Stimulated activated memory B cell treated with anti-CD40 and anti-IgM and Interleukin-4, amounts not matched to agents 10 μg/mL and 1 μg/mL and 100 μg/mL, for 72 hours (primary cell): ENCODE results near the gene CNGB1.
"Not testable (repeated sequence)": the region's sequence is repeated elsewhere in the genome, so short reads cannot be mapped to it uniquely, and the experiment has no call there.

Experiments used
- ATAC-seq: fragments of 150-1000 bp; cut with Tn5 transposase; 2 replicates; pipeline ENCODE4 v1.10.0; 2021
- H3K27ac Mint-ChIP-seq: one replicate; pipeline ENCODE4 v1.8.0; 2022; ENCODE audit warnings: mild to moderate bottlenecking, mixed read lengths
- H3K27me3 Mint-ChIP-seq: one replicate; pipeline ENCODE4 v1.8.0; 2022; ENCODE audit warnings: mixed read lengths
- H3K36me3 Mint-ChIP-seq: one replicate; pipeline ENCODE4 v1.8.0; 2022; ENCODE audit warnings: mixed read lengths
- H3K4me1 Mint-ChIP-seq: one replicate; pipeline ENCODE4 v1.8.0; 2022; ENCODE audit warnings: mixed read lengths
- H3K4me3 Mint-ChIP-seq: one replicate; pipeline ENCODE4 v1.8.0; 2022; ENCODE audit warnings: mild to moderate bottlenecking, moderate library complexity, mixed read lengths
- H3K9me3 Mint-ChIP-seq: one replicate; pipeline ENCODE4 v1.8.0; 2022; ENCODE audit warnings: mixed read lengths

The CNGB1 gene

GRCh38 chr16:57956270-57956808, 14.6 kb downstream of the CNGB1 start:
- H3K27ac Mint-ChIP-seq: no peak overlapping the region
- H3K4me3 Mint-ChIP-seq: no peak overlapping the region
- no peaks in the 10 kb centered on the region for H3K36me3 Mint-ChIP-seq
- ATAC-seq: no peak
- H3K9me3 Mint-ChIP-seq: no peaks in the 10 kb centered on the region
- H3K27me3 Mint-ChIP-seq: peaks cover 50% of the 10 kb centered on the region
- no peaks in the 10 kb centered on the region for H3K4me1 Mint-ChIP-seq

- no peak overlapping the region for H3K27ac Mint-ChIP-seq
- no peak for ATAC-seq
- H3K27me3 Mint-ChIP-seq: peaks cover 44% of the 10 kb centered on the region
- H3K36me3 Mint-ChIP-seq: no peaks in the 10 kb centered on the region
- no peaks in the 10 kb centered on the region for H3K9me3 Mint-ChIP-seq
- H3K4me3 Mint-ChIP-seq: no peak overlapping the region
- no peaks in the 10 kb centered on the region for H3K4me1 Mint-ChIP-seq
Measured at GRCh38 chr16:57955572-57956188, 15.2 kb downstream of the CNGB1 start.

- Mint-ChIP-seq H3K36me3 (no peaks in the 10 kb centered on the region), H3K4me3 (no peak overlapping the region), H3K9me3 (no peaks in the 10 kb centered on the region), H3K27me3 (peaks cover 31% of the 10 kb centered on the region), H3K4me1 (no peaks in the 10 kb centered on the region), H3K27ac (no peak overlapping the region)
- ATAC-seq: no peak
Measured at GRCh38 chr16:57953857-57954256, 17.1 kb downstream of the CNGB1 start.

GRCh38 chr16:57952909-57953308, 18.0 kb downstream of the CNGB1 start:
- ATAC-seq: no peak
- Mint-ChIP-seq H3K36me3 (no peaks in the 10 kb centered on the region), H3K4me3 (no peak overlapping the region), H3K4me1 (no peaks in the 10 kb centered on the region), H3K27me3 (peaks cover 21% of the 10 kb centered on the region), H3K9me3 (no peaks in the 10 kb centered on the region), H3K27ac (no peak overlapping the region)

GRCh38 chr16:57951204-57951960, 19.5 kb downstream of the CNGB1 start:
- H3K27ac Mint-ChIP-seq: no peak overlapping the region
- peaks cover 18% of the 10 kb centered on the region for H3K27me3 Mint-ChIP-seq
- no peaks in the 10 kb centered on the region for H3K9me3 Mint-ChIP-seq
- H3K4me1 Mint-ChIP-seq: no peaks in the 10 kb centered on the region
- ATAC-seq: no peak
- H3K4me3 Mint-ChIP-seq: no peak overlapping the region
- no peaks in the 10 kb centered on the region for H3K36me3 Mint-ChIP-seq

GRCh38 chr16:57950382-57950781, 20.5 kb downstream of the CNGB1 start:
- no peak overlapping the region for H3K27ac Mint-ChIP-seq
- no peak overlapping the region for H3K4me3 Mint-ChIP-seq
- H3K36me3 Mint-ChIP-seq: no peaks in the 10 kb centered on the region
- no peaks in the 10 kb centered on the region for H3K9me3 Mint-ChIP-seq
- peaks cover 18% of the 10 kb centered on the region for H3K27me3 Mint-ChIP-seq
- ATAC-seq: no peak
- H3K4me1 Mint-ChIP-seq: no peaks in the 10 kb centered on the region

GRCh38 chr16:57949595-57950238, 21.2 kb downstream of the CNGB1 start:
- no peak overlapping the region for H3K27ac Mint-ChIP-seq
- H3K36me3 Mint-ChIP-seq: no peaks in the 10 kb centered on the region
- H3K4me1 Mint-ChIP-seq: no peaks in the 10 kb centered on the region
- H3K9me3 Mint-ChIP-seq: no peaks in the 10 kb centered on the region
- H3K4me3 Mint-ChIP-seq: no peak overlapping the region
- peaks cover 18% of the 10 kb centered on the region for H3K27me3 Mint-ChIP-seq
- ATAC-seq: no peak

- H3K27me3 Mint-ChIP-seq: peaks cover 18% of the 10 kb centered on the region
- H3K4me1 Mint-ChIP-seq: no peaks in the 10 kb centered on the region
- no peak overlapping the region for H3K27ac Mint-ChIP-seq
- H3K4me3 Mint-ChIP-seq: no peak overlapping the region
- no peak for ATAC-seq
- no peaks in the 10 kb centered on the region for H3K36me3 Mint-ChIP-seq
- H3K9me3 Mint-ChIP-seq: no peaks in the 10 kb centered on the region
Measured at GRCh38 chr16:57949013-57949412, 21.9 kb downstream of the CNGB1 start.

GRCh38 chr16:57948027-57948426, 22.9 kb downstream of the CNGB1 start:
- Mint-ChIP-seq H3K4me1 (no peaks in the 10 kb centered on the region), H3K36me3 (no peaks in the 10 kb centered on the region), H3K4me3 (no peak overlapping the region), H3K27me3 (peaks cover 17% of the 10 kb centered on the region), H3K9me3 (no peaks in the 10 kb centered on the region), H3K27ac (no peak overlapping the region)
- no peak for ATAC-seq

GRCh38 chr16:57947261-57947660, 23.7 kb downstream of the CNGB1 start:
- Mint-ChIP-seq H3K27me3 (peaks cover 9% of the 10 kb centered on the region), H3K4me1 (no peaks in the 10 kb centered on the region), H3K27ac (no peak overlapping the region), H3K9me3 (no peaks in the 10 kb centered on the region), H3K36me3 (no peaks in the 10 kb centered on the region), H3K4me3 (no peak overlapping the region)
- ATAC-seq: no peak

GRCh38 chr16:57946181-57946801, 24.6 kb downstream of the CNGB1 start:
- no peaks in the 10 kb centered on the region for H3K9me3 Mint-ChIP-seq
- no peak for ATAC-seq
- H3K27me3 Mint-ChIP-seq: peaks cover under 1% of the 10 kb centered on the region
- H3K4me1 Mint-ChIP-seq: no peaks in the 10 kb centered on the region
- H3K4me3 Mint-ChIP-seq: no peak overlapping the region
- H3K27ac Mint-ChIP-seq: no peak overlapping the region
- no peaks in the 10 kb centered on the region for H3K36me3 Mint-ChIP-seq

GRCh38 chr16:57945740-57946138, 25.2 kb downstream of the CNGB1 start:
- no peak overlapping the region for H3K4me3 Mint-ChIP-seq
- no peak for ATAC-seq
- no peaks in the 10 kb centered on the region for H3K9me3 Mint-ChIP-seq
- no peaks in the 10 kb centered on the region for H3K36me3 Mint-ChIP-seq
- peaks cover under 1% of the 10 kb centered on the region for H3K27me3 Mint-ChIP-seq
- H3K27ac Mint-ChIP-seq: no peak overlapping the region
- H3K4me1 Mint-ChIP-seq: no peaks in the 10 kb centered on the region

- ATAC-seq: no peak
- H3K27ac Mint-ChIP-seq: no peak overlapping the region
Measured at GRCh38 chr16:57944970-57945739, 25.8 kb downstream of the CNGB1 start.

GRCh38 chr16:57943381-57943780, 27.5 kb downstream of the CNGB1 start:
- peaks cover 24% of the 10 kb centered on the region for H3K27me3 Mint-ChIP-seq
- not testable (repeated sequence) for H3K4me3 Mint-ChIP-seq, H3K27ac Mint-ChIP-seq, H3K36me3 Mint-ChIP-seq, ATAC-seq, H3K4me1 Mint-ChIP-seq, H3K9me3 Mint-ChIP-seq

More at GRCh38 chr16:57944970-57945739, 25.8 kb downstream of the CNGB1 start:
- peaks cover 6% of the 10 kb centered on the region for H3K27me3 Mint-ChIP-seq
- no peaks in the 10 kb centered on the region for H3K36me3 Mint-ChIP-seq
- H3K4me3 Mint-ChIP-seq: no peak overlapping the region
- no peaks in the 10 kb centered on the region for H3K9me3 Mint-ChIP-seq
- no peaks in the 10 kb centered on the region for H3K4me1 Mint-ChIP-seq

- not testable (repeated sequence) for H3K4me3 Mint-ChIP-seq, ATAC-seq, H3K4me1 Mint-ChIP-seq, H3K9me3 Mint-ChIP-seq, H3K27ac Mint-ChIP-seq, H3K36me3 Mint-ChIP-seq
- peaks cover 35% of the 10 kb centered on the region for H3K27me3 Mint-ChIP-seq
Measured at GRCh38 chr16:57941901-57942300, 29.0 kb downstream of the CNGB1 start.
